AG10803 (cell line): ENCODE data around the gene PSMA2.

Experiments
- DNase-seq: peaks from one replicate; pipeline ENCODE4 v3.0.0; 2010; ENCODE audit warnings: low read depth
- H3K4me3 ChIP-seq: 2 replicates; pipeline ENCODE4 v1.5.1; 2011; ENCODE audit warnings: mild to moderate bottlenecking, low read length, control low read depth
- TF ChIP-seq, protein P1 (sequence below): conservative IDR thresholded peaks from 2 replicates; pipeline ENCODE4 v1.5.1; 2011; ENCODE audit warnings: mild to moderate bottlenecking, low read length, control low read depth, inconsistent platforms

PSMA2 gene

GRCh38 chr7:42922017-42922753, 9.8 kb downstream of the PSMA2 start:
- H3K4me3 ChIP-seq: no peak overlapping the region
- DNase-seq: no peak
- TF ChIP-seq, protein P1, sequence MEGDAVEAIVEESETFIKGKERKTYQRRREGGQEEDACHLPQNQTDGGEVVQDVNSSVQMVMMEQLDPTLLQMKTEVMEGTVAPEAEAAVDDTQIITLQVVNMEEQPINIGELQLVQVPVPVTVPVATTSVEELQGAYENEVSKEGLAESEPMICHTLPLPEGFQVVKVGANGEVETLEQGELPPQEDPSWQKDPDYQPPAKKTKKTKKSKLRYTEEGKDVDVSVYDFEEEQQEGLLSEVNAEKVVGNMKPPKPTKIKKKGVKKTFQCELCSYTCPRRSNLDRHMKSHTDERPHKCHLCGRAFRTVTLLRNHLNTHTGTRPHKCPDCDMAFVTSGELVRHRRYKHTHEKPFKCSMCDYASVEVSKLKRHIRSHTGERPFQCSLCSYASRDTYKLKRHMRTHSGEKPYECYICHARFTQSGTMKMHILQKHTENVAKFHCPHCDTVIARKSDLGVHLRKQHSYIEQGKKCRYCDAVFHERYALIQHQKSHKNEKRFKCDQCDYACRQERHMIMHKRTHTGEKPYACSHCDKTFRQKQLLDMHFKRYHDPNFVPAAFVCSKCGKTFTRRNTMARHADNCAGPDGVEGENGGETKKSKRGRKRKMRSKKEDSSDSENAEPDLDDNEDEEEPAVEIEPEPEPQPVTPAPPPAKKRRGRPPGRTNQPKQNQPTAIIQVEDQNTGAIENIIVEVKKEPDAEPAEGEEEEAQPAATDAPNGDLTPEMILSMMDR: no peak

- H3K4me3 ChIP-seq: no peak overlapping the region
- peak; percentile 75 for DNase-seq
- TF ChIP-seq, protein P1: no peak
Measured at GRCh38 chr7:42915356-42915755, 16.6 kb downstream of the PSMA2 start.

DNA sequence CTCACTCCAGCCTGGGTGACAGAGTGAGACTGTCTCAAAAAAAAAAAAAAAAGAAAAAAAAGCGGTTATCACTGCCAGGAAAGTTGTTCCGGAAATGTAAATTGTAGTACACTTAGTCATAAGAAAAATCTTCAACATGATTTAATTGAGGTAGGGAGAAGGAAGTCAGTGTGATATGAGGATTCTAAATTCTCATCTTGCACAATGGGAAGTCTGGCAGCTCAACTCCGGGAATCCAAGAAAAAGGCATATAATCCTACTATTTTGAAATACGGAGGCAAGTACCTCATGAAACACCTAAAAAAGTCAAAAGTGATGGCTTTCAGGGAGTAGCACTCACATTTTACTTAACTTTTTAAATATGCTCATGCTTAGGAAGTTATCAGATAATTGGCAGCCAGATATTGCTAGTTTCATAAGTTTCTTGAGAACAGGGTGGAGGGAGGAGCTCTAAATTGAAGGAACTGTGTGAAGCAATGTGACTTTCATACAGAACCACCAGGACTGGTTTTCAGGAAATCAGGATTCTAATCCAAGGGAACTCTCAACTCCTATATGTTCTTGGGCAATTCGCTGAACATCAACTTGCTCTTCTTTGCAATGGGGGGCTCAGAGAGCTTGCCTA, 17.4 kb downstream of the PSMA2 start:
- TF ChIP-seq, protein P1: no peak
- no peak overlapping the region for H3K4me3 ChIP-seq
- DNase-seq: peak; percentile 80

DNA sequence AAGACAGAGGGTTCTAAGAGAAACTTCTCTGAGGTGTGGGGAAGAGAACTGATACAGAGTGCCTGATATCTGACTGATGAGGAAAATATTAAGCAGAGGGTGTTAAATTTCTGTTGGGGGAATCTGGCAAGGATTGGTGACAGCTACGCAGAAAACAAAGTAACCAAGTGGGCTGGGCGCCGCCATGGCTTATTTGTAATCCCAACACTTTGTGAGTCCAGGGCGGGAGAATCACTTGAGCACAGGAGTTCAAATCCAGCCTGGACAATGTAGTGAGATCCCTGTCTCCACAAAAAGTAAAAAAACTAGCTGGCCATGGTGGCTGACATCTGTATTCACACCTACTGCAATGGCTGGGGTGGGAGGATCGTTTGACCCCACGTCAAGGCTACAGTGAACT, 18.0 kb downstream of the PSMA2 start:
- TF ChIP-seq, protein P1: no peak
- no peak overlapping the region for H3K4me3 ChIP-seq
- DNase-seq: no peak

DNA sequence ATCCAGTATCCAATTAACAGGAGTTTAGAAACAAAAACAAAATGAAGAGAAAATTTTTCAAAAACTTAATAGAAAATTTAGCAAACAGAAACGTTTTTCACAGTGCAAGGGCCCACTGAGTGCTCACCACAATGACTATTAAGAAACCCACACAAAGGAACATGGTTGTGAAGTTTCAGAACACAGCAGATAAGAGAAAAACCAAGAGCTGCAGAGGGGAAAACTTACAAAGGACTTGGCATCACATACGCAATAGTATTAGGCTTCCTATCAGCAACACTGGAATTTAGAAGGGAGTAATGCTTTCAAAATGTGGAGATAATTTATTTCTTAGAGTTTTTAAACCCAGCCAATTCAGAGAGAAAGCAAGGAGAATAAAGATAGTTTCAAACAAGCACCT, 18.4 kb downstream of the PSMA2 start:
- peak; percentile 2 for DNase-seq
- TF ChIP-seq, protein P1: no peak
- no peak overlapping the region for H3K4me3 ChIP-seq

GRCh38 chr7:42911454-42912447, 20.2 kb downstream of the PSMA2 start, which contains the start of gene C7orf25:
Gene C7orf25 (minus strand): TSS chr7:42912070. CDS start chr7:42910900, 1,170 bp downstream.
- H3K4me3 ChIP-seq: peak within 1 kb of the TSS; percentile 72
- peak; percentile 85 for DNase-seq
- TF ChIP-seq, protein P1: no peak; the same call in 1 of the 2 replicates
